ENCODE results near the gene CATSPER2. TPM values are rescaled to one million over a fixed set of nuclear protein-coding genes. Genes with fewer than 3 reads are reported as not detected.
"Not testable (repeated sequence)": the region's sequence is repeated elsewhere in the genome, so short reads cannot be mapped to it uniquely, and the experiment has no call there.

Gene CATSPER2
- total RNA-seq, 2 experiments from 2014 or later: 5.1 to 5.5 TPM

- Mint-ChIP-seq H3K36me3 (no peaks in the 10 kb centered on the region), H3K4me3 (no peak overlapping the region), H3K27ac (no peak overlapping the region), H3K4me1 (ENCODE audit: low read depth) (no peaks in the 10 kb centered on the region), H3K27me3 (peaks cover 5% of the 10 kb centered on the region), H3K9me3 (no peaks in the 10 kb centered on the region)
- intact Hi-C loops (cut with micrococcal nuclease): no loop called here
- ChIA-PET CTCF (no interaction called here), POLR2A (no interaction called here)
- DNase-seq: no peak
Measured at GRCh38 chr15:43625106-43625505, 23.5 kb downstream of the CATSPER2 start.

GRCh38 chr15:43622068-43622799 is 26.4 kb downstream of the CATSPER2 start:
- CTCF ChIA-PET; H3K4me3 Mint-ChIP-seq; POLR2A ChIA-PET; H3K36me3 Mint-ChIP-seq; intact Hi-C loops (cut with micrococcal nuclease); H3K27ac Mint-ChIP-seq; H3K4me1 Mint-ChIP-seq (ENCODE audit: low read depth); DNase-seq; H3K9me3 Mint-ChIP-seq: not testable (repeated sequence)
- peaks cover 12% of the 10 kb centered on the region for H3K27me3 Mint-ChIP-seq

GRCh38 chr15:43618700-43619099 is 29.9 kb downstream of the CATSPER2 start, which contains the start of gene STRC:
Gene STRC, minus strand, starts transcription at chr15:43618800. Its CDS starts 78 bp downstream, at chr15:43618722.
- DNase-seq; H3K4me1 Mint-ChIP-seq (ENCODE audit: low read depth); H3K36me3 Mint-ChIP-seq; CTCF ChIA-PET; H3K27ac Mint-ChIP-seq; intact Hi-C loops (cut with micrococcal nuclease); POLR2A ChIA-PET; H3K4me3 Mint-ChIP-seq; H3K9me3 Mint-ChIP-seq: not testable (repeated sequence)
- peaks cover 11% of the 10 kb centered on the region for H3K27me3 Mint-ChIP-seq

- H3K4me1 Mint-ChIP-seq (ENCODE audit: low read depth); CTCF ChIA-PET; DNase-seq; H3K27me3 Mint-ChIP-seq; intact Hi-C loops (cut with micrococcal nuclease); H3K27ac Mint-ChIP-seq; H3K36me3 Mint-ChIP-seq; H3K4me3 Mint-ChIP-seq; POLR2A ChIA-PET; H3K9me3 Mint-ChIP-seq: not testable (repeated sequence)
Measured at GRCh38 chr15:43617750-43618149, 30.9 kb downstream of the CATSPER2 start.

- CTCF ChIA-PET: interaction anchor here (1.0 kb wide), 1 partner anchor 161 kb away, joined by 3 read pairs; no protein-coding TSS in a partner anchor
- H3K4me1 Mint-ChIP-seq (ENCODE audit: low read depth): not testable (repeated sequence)
Measured at GRCh38 chr15:43602233-43602632, 46.4 kb downstream of the CATSPER2 start.

GRCh38 chr15:43600200-43600599 is 48.4 kb downstream of the CATSPER2 start:
- POLR2A ChIA-PET; CTCF ChIA-PET; H3K9me3 Mint-ChIP-seq; H3K4me3 Mint-ChIP-seq; DNase-seq; H3K4me1 Mint-ChIP-seq (ENCODE audit: low read depth); H3K36me3 Mint-ChIP-seq; intact Hi-C loops (cut with micrococcal nuclease); H3K27ac Mint-ChIP-seq: not testable (repeated sequence)
- peaks cover 24% of the 10 kb centered on the region for H3K27me3 Mint-ChIP-seq

More at GRCh38 chr15:43602233-43602632, 46.4 kb downstream of the CATSPER2 start:
- POLR2A ChIA-PET; H3K27ac Mint-ChIP-seq; H3K36me3 Mint-ChIP-seq; DNase-seq; H3K9me3 Mint-ChIP-seq; H3K4me3 Mint-ChIP-seq; intact Hi-C loops (cut with micrococcal nuclease): not testable (repeated sequence)
- peaks cover 20% of the 10 kb centered on the region for H3K27me3 Mint-ChIP-seq

- H3K9me3 Mint-ChIP-seq; intact Hi-C loops (cut with micrococcal nuclease); H3K4me3 Mint-ChIP-seq; CTCF ChIA-PET; H3K4me1 Mint-ChIP-seq (ENCODE audit: low read depth); H3K36me3 Mint-ChIP-seq; POLR2A ChIA-PET; DNase-seq; H3K27ac Mint-ChIP-seq: not testable (repeated sequence)
- H3K27me3 Mint-ChIP-seq: peaks cover 22% of the 10 kb centered on the region
Measured at GRCh38 chr15:43599131-43599530, 49.5 kb downstream of the CATSPER2 start.

GRCh38 chr15:43593328-43594190 is 55.1 kb downstream of the CATSPER2 start, which contains the start of gene CKMT1B:
Gene CKMT1B, plus strand, starts transcription at chr15:43594027. Its CDS starts 192 bp downstream, at chr15:43594219.
- H3K27me3 Mint-ChIP-seq: peaks cover 11% of the 10 kb centered on the region
- H3K36me3 Mint-ChIP-seq; H3K9me3 Mint-ChIP-seq; CTCF ChIA-PET; POLR2A ChIA-PET; DNase-seq; H3K4me3 Mint-ChIP-seq; H3K27ac Mint-ChIP-seq; H3K4me1 Mint-ChIP-seq (ENCODE audit: low read depth); intact Hi-C loops (cut with micrococcal nuclease): not testable (repeated sequence)

- H3K9me3 Mint-ChIP-seq; H3K27ac Mint-ChIP-seq; POLR2A ChIA-PET; CTCF ChIA-PET; intact Hi-C loops (cut with micrococcal nuclease); H3K36me3 Mint-ChIP-seq; DNase-seq; H3K4me3 Mint-ChIP-seq; H3K4me1 Mint-ChIP-seq (ENCODE audit: low read depth): not testable (repeated sequence)
- H3K27me3 Mint-ChIP-seq: peaks cover 10% of the 10 kb centered on the region
Measured at GRCh38 chr15:43592841-43593240, 55.8 kb downstream of the CATSPER2 start.

GRCh38 chr15:43589778-43590466 is 58.7 kb downstream of the CATSPER2 start, which contains the start of gene PPIP5K1:
Gene PPIP5K1, minus strand, starts transcription at chr15:43590208. Its CDS starts 5,704 bp downstream, at chr15:43584504.
- H3K4me3 Mint-ChIP-seq; POLR2A ChIA-PET; H3K9me3 Mint-ChIP-seq; H3K36me3 Mint-ChIP-seq; H3K27ac Mint-ChIP-seq; DNase-seq; CTCF ChIA-PET; H3K27me3 Mint-ChIP-seq; H3K4me1 Mint-ChIP-seq (ENCODE audit: low read depth); intact Hi-C loops (cut with micrococcal nuclease): not testable (repeated sequence)
